Activated CD8-positive, alpha-beta memory T cell treated with anti-CD3 and anti-CD28 coated beads for 4 hours (primary cell): ENCODE results near the gene SERPINA1.

Experiments used
- DNase-seq, 2 donors: peaks; one replicate each; pipeline ENCODE4 v3.0.0-alpha.2; 2020; ENCODE audit warnings: low read depth in 2 of 2

Gene SERPINA1

DNA sequence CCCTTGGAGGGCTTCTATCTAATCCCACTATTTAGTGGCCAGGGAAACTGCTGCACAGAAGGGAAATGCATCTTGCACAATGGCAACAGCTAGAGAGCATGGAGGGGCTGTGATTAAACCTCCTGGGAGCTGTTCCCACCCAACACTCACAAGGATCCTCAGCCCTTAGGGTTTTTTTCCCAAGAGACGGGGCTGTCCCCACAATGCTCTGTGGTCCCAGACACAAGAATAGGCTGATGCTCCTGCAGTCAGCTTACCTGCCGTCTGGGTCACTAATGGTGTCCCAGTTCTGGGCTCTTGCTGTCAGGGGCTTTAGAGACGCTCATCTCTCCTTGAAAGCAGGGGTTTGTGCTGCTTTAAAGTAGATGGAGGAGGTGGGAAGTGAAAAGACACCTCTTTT is 4.6 kb downstream of the SERPINA1 start:
- no peak for DNase-seq

DNA sequence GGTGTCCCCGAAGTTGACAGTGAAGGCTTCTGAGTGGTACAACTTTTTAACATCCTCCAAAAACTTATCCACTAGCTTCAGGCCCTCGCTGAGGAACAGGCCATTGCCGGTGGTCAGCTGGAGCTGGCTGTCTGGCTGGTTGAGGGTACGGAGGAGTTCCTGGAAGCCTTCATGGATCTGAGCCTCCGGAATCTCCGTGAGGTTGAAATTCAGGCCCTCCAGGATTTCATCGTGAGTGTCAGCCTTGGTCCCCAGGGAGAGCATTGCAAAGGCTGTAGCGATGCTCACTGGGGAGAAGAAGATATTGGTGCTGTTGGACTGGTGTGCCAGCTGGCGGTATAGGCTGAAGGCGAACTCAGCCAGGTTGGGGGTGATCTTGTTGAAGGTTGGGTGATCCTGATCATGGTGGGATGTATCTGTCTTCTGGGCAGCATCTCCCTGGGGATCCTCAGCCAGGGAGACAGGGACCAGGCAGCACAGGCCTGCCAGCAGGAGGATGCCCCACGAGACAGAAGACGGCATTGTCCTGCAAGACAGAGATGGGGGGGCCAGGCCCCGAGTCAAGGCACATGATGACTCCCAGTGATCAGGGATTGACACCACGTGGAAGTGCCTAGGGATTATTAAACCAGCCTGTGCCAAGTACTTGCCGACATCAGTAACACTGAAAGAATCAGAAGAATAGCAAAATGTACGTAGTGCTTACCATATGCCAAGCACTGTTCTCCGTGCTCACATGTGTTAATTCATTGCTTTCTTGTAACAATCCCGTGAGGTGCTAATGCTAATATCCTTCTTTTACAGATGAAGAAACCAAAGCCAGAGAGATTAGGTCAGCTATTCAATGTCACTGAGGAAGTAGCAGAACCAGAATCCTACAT is 5.4 kb downstream of the SERPINA1 start:
- DNase-seq: no peak

DNA sequence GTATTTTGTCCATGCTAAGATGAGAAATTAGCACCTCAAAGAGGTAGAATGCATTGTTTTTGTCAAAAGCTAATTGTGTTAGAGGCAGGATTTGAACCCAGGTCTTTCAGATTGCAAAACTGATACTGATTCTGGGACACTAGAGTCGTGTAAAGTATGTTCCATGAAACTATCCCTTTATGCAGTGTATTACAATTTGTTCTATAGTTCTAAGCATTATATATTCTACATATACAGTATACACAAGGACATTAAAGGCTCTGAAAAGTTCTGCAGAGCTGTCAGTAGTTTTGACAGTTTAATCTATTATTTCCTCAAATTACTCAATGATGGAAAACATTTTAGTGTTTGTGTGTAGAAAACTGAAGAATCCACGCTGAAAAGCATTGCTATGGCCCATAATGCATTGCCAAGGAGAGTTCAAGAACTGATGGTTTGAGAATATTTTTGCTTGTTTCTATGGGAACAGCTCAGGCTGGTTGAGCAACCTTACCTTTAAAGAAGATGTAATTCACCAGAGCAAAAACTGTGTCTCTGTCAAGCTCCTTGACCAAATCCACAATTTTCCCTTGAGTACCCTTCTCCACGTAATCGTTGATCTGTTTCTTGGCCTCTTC is 6.2 kb downstream of the SERPINA1 start:
- no peak for DNase-seq

DNA sequence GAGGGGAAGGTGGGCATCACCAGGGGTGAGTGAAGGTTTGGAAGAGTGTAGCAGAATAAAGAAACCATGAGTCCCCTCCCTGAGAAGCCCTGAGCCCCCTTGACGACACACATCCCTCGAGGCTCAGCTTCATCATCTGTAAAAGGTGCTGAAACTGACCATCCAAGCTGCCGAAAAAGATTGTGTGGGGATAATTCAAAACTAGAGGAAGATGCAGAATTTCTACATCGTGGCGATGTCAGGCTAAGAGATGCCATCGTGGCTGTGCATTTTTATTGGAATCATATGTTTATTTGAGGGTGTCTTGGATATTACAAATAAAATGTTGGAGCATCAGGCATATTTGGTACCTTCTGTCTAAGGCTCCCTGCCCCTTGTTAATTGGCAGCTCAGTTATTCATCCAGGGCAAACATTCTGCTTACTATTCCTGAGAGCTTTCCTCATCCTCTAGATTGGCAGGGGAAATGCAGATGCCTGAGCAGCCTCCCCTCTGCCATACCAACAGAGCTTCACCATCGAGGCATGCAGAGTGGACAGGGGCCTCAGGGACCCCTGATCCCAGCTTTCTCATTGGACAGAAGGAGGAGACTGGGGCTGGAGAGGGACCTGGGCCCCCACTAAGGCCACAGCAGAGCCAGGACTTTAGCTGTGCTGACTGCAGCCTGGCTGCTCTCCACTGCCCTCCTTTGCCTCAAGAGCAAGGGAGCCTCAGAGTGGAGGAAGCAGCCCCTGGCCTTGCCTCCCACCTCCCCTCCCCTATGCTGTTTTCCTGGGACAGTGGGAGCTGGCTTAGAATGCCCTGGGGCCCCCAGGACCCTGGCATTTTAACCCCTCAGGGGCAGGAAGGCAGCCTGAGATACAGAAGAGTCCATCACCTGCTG is 7.0 kb downstream of the SERPINA1 start:
- DNase-seq: no peak

DNA sequence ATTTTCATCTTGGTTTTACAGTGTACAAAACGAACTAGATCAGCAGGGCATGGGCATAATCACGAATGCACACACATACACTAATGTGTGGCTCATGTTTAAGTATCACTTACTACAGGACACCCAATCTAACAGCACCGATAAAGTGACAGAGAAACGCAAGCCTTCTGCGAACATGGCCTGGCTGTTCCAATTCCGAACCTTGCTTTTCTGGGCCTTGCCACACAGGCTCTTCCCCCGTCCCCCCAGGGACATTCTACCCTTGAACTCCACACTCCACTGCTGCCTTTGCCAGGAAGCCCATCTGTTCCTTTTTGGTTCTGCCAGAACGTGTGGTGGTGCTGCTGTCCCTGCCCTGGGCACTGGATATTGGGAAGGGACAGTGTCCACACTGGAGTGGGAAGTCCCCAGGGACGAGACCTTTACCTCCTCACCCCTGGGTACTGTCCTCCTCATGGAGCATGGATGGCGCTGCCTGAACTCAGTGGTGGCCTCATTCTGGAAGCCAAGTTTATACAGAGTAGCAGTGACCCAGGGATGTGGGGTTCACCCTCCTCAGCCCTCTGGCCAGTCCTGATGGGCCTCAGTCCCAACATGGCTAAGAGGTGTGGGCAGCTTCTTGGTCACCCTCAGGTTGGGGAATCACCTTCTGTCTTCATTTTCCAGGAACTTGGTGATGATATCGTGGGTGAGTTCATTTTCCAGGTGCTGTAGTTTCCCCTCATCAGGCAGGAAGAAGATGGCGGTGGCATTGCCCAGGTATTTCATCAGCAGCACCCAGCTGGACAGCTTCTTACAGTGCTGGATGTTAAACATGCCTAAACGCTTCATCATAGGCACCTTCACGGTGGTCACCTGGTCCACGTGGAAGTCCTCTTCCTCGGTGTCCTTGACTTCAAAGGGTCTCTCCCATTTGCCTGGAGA is 7.9 kb downstream of the SERPINA1 start:
- DNase-seq: no peak

DNA sequence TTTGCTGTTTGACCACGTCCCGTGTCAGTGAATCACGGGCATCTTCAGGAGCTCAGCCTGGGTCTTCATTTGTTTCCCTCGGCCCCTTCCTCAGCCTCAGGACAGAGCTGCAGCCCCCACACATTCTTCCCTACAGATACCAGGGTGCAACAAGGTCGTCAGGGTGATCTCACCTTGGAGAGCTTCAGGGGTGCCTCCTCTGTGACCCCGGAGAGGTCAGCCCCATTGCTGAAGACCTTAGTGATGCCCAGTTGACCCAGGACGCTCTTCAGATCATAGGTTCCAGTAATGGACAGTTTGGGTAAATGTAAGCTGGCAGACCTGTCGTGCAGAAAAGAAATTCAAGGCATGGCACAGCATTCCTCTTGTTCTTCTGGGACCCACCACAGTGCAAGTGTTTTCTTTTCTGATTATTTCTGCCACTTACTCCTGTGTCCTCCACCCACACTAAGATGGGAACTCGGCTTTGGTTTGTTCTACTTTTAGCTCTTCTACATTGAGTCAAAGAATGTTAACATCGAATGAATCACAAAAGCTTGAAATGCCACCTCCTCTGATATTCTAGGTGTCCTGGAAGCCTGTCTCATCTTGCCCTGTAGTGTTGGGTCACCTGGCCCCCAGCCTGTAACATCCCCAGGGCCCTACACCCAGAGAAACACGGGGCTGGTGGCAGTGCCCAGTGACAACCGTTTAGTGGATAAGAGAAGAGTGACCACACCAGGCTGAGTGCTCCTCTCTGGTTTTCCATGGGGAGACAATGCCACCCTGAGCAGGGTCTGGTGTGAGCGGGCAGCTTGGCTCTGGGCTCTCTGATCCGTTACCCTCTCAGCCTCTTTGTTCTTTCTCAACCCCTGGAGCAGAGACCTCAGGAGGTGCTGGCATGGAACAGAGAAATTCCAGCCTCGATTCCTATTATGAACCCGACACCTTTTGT is 8.8 kb downstream of the SERPINA1 start:
- DNase-seq: no peak

DNA sequence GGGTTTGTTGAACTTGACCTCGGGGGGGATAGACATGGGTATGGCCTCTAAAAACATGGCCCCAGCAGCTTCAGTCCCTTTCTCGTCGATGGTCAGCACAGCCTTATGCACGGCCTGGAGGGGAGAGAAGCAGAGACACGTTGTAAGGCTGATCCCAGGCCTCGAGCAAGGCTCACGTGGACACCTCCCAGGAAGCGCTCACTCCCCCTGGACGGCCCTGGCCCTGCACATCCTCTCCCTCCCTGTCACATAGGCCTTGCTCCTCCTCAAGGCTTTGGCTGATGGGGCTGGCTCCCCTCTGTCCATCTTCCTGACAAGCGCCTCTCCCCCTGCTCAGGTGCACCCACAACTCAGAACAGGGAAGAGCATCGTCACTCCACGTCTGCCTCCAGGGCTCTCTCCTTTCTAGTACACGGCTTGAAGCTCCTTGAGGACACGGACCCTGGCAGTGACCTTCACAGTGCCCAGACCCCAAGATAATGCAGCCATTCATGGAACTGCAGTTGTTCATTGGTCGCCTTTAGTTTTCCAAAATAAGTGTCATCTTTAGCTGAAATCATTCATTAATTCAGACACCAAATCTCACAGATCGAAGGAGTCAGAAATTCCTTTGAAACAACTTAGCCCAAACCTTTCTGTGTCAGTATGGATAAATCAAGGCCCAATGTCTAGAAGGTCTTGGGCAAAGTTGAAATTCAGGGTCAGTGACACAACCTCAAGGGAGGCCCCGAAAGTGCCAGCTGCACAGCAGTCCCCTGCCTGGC is 9.7 kb downstream of the SERPINA1 start:
- DNase-seq: no peak

DNA sequence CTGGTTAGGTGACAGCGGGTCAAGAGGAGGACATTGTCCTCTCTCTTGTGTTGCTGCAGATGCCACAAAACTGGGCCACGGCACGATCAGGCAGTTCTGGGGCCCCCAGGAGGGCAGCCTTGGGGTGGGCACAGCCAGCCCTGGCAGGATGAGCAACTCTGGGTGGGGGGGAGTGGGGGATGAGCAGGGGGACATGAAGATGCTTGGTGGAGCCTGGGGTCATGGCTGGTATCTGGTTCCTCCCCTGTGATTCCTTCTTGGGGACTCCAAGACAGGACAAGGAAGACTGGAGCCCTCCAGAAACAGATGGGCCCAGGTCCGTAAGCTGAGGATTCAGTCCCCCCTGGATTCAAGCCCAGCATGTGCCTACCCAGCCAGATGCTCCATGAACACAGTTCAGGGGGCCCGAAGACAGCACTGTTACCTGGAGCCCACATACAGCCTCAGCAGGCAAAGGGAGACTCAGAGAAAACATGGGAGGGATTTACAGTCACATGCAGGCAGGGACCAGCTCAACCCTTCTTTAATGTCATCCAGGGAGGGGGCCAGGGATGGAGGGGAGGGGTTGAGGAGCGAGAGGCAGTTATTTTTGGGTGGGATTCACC is 10.4 kb downstream of the SERPINA1 start:
- no peak for DNase-seq

DNA sequence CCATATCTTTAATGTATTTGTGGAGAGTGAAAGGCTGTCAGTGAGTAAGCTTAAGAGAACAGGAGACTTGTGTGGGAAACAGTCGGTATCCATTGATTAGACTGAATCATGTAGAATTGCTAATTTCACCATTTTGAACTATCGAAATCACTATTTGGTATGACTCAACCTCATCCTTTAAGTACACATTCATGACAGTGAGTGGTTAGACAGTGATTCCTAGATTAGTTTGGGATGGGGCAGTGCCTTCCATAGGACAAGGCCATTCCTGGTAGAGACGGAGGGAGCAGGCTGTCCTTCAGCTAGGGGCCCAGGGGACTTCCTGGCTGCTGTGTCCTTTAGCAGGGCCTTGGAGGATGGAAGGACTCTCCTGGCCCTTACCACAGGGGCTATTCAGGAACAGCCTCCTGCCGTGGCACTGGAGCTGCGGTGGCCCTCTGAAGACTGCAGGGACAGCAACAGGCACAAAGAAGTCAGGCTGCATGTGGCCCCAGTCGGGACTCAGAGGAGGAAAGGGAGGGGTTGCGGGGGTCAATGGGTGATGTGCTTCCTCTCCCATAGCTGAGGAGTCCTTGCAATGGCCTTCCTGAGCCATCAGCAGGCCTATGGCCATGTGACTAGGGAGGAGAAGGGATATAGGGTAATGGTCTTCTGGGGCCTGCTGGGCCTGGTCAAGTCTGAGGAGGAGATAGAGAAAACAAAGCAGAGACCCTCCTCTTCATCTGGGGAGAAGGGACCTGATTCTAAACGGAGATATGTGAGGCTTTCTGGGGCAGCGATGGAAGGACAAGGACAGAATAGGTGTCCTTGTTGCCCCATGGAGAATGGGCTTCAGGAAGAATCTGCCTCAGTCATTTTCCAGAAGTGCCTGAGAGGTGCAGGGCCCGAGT is 11.2 kb downstream of the SERPINA1 start:
- no peak for DNase-seq

DNA sequence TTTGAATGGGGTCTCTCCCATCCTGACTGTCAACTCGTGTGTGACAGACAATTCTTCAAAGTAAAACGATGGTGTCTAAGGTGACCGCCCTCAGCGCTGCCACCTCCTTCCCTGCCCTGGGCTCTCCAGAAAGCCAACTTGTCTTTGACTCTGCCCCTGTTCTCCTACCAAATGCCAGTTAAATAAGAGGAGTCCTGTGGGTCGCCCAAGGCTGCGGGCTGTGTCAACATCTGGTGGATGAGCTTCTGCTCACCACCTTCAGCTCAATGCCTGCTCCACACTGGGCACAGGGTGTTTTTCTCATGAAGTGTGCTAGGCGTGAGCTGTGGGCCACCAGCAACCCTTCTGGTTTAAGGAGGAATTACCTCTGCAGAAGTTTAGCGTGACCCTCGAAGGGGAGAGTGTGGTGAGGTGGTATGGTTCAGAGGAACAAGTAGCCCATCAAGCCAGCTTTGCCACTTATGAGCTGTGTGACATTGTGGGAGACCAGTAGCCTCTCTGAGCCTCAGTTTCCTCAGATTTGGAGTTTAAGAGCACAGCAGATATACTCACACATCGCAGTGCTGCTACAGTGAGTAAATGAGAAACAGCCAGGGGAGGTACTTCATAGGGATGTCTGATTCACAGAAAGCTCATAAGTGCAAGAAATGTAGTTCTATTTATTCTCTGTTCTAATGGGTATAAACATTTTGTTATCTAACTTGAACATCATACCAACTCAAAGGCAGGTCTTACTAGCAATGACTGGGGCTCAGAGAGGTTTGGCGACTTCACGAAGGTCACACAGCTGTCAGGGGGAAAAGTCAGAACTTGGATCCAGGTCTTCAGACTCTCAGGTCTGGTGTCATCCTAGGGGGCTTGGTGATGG is 12.1 kb downstream of the SERPINA1 start:
- DNase-seq: no peak

DNA sequence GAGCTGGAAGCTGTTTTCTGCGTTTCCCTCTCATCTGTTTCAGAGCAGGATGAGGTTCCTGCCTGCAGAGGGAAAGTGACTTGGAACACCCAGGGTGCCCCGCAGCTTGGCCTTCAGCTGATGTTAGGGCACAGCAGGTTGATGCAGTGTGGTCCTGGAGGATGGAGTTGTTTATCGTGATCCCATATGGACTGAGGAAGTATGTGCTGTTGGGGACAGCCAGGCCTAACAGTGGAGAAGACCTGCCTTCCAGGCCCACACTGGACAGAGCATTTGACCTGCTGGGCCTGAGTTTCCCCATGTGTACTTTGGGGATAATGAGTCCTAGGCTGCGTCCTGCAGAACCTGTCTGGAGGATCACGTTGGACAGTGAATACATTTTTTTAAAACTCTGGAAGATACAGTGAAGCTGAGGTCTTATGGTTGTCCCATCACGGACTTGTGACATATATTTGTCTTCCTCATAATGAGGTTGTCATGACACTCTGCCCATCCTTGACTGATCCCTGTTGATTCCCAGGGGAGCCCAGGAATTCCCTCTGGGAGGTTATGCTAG is 12.8 kb downstream of the SERPINA1 start:
- no peak for DNase-seq

DNA sequence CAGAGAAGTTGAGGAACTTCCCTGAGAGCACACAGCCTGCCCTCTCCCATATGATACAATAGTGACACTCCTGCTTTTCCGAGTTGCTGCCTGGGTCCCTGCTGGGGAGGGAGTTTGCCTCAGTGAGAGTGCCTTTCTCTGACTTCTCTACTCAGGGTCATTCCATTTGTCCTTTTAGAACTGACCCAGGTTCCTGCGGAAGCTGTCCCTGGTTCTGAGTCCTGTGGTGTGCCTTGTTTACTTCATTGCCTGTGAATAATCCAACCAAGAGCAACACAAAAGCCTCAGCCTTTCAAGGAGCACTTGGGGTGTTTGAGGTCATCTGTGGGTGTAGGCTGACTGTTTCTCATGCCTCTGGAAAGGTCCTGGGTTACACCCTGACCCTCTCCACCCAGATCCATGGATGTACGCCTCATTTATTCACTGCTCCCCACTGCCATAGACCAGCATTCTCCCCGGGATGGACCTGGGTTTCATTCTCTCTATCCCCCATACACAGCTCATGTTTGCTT is 13.6 kb downstream of the SERPINA1 start:
- DNase-seq: no peak

DNA sequence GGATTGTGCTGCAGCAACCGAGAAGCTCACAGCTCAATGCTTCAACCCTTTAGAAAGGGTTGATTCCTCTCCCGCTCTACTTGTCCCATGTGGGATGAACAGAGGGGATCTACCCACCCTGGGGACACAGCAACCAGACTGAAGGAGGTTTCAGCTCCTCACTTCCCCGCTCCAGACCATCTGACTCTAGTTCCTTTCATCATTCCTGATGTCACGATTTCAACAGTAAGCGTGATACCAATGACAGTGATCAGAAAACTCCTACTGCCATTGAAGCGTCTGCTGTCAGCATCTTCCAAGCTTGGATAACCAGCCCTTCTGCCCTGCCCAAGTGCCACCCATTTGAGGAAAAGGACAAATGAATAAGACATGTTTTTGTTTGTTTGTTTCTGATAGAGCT is 14.3 kb downstream of the SERPINA1 start:
- no peak for DNase-seq

DNA sequence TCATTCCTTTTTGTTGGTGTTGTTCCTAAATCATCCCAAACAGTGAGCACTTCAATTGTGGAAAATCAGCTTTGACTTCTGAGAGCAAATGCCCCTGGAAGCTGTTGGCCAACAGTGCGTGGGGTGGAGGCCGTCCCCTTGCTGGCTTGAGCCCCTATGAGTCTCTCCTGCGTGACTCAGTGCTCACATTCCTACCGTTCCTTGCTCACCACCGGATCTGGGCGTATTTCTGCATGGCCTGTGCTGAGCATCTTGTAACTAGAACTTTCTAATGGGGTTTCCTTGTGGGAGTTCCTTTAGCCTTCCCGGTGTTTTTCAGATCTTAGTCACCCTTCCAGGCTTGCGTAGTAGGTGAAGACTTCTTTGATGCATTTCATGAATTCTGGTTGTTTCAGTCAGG is 14.7 kb downstream of the SERPINA1 start:
- DNase-seq: no peak

DNA sequence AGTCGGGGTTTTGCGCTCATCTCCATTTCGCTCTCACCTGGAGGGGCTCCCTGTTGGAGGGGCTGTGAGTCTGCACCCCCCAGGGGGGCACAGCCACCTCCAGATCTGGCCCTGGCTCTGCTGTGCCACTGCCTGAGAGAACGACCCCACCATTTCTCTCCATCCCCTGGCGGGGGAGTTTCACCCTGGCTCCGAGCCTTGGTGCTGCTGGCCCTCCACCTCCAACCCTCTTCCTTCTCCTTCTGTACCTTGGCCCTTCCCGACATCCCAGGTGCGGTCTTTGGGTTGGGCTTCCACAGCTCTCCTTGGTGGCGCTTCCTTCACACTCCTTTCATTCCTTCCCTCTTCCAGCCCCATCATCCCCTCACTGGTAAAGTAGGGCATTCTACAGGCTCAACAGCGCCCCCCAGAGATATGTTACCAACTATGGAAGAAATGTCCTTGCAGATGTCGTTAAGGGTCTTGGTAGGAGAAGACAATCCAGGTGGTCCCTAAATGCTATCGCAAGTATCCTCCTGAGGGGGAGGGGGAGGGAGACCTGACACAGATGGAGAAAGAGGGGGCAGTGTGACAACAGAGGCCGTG is 16.3 kb downstream of the SERPINA1 start:
- no peak for DNase-seq

DNA sequence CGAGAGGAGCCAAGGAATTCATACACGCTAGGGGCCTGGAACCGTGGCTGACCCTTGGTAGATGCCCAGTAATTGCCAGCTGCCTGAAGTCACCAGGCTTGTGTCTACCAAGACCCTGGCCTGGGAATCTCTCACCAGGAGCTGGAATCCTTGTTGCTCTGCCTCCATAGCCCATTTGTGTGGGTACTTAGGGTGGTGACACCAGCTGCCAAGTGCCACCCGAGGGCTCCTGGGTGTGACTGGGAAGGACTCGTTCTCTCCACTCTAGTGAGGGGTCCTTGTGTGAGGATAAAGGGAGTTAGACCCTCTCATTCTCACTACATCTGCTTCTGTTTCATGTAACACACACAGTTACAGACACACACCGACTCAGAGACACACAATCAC is 17.9 kb downstream of the SERPINA1 start:
- no peak for DNase-seq
